GM10248 (cell line): ENCODE data around the gene CDC42BPG.

Experiments used
- CTCF ChIA-PET: fragments of 300-600 bp; sonication (Branson Sonifier 250); formaldehyde crosslinking; extraction: SDS; loops from one replicate; lab custom pipeline; 2021; ENCODE audit warnings: antibody characterized with exemption; lab: Yijun Ruan, JAX
- POLR2A ChIA-PET: fragments of 350-650 bp; sonication (Branson Sonifier 250); formaldehyde crosslinking; extraction: SDS; loops from one replicate; lab custom pipeline; 2020; ENCODE audit warnings: antibody characterized with exemption; lab: Yijun Ruan, JAX
- DNase-seq: peaks from one replicate; pipeline ENCODE4 v3.0.0; 2012; ENCODE audit errors: extremely low spot score
- CTCF ChIP-seq: IDR thresholded peaks from 2 replicates; pipeline ENCODE4 v1.5.1; 2012; ENCODE audit warnings: mild to moderate bottlenecking, low read depth; ENCODE audit errors: extremely low read depth, missing control alignments, control extremely low read depth

The CDC42BPG gene

GRCh38 chr11:64887234-64887756 is 42.8 kb upstream of the CDC42BPG start:
- POLR2A ChIA-PET, result interaction anchor here (0.6 to 1.2 kb wide), 2 partner anchors 10 to 39 kb away, joined by 3 to 17 read pairs; partner anchors contain the start of gene EHD1
- CTCF ChIA-PET, result interaction anchor here (0.7 to 31.5 kb wide), 12 partner anchors 9 to 104 kb away, joined by 3 to 1137 read pairs (median 4); partner anchors contain the start of genes CDC42BPG and EHD1
- TF ChIP-seq CTCF, result no peak
- DNase-seq, result no peak

- TF ChIP-seq CTCF, result no peak
- no peak for DNase-seq
- CTCF ChIA-PET, result interaction anchor here (1.1 to 31.5 kb wide), 3 partner anchors 8 to 31 kb away, joined by 9 to 1137 read pairs (median 152); partner anchors contain the start of genes CDC42BPG and EHD1
Measured at GRCh38 chr11:64885367-64886286, 41.2 kb upstream of the CDC42BPG start.

GRCh38 chr11:64884019-64884418 is 39.6 kb upstream of the CDC42BPG start:
- DNase-seq, result no peak
- POLR2A ChIA-PET, result no interaction called here
- no peak for TF ChIP-seq CTCF
- CTCF ChIA-PET, result interaction anchor here (12.5 to 31.5 kb wide), 2 partner anchors 7 to 29 kb away, joined by 152 to 1137 read pairs; partner anchors contain the start of gene CDC42BPG

More at GRCh38 chr11:64885367-64886286, 41.2 kb upstream of the CDC42BPG start:
- POLR2A ChIA-PET, result no interaction called here

GRCh38 chr11:64883575-64883974 is 39.1 kb upstream of the CDC42BPG start:
- TF ChIP-seq CTCF, result no peak
- CTCF ChIA-PET, result interaction anchor here (12.5 to 31.5 kb wide), 2 partner anchors 7 to 29 kb away, joined by 152 to 1137 read pairs; partner anchors contain the start of gene CDC42BPG
- DNase-seq, result no peak
- POLR2A ChIA-PET, result no interaction called here

GRCh38 chr11:64882243-64882642 is 37.8 kb upstream of the CDC42BPG start:
- POLR2A ChIA-PET, result interaction anchor here (0.6 kb wide), 1 partner anchor 9 kb away, joined by 3 read pairs; no protein-coding TSS in a partner anchor
- TF ChIP-seq CTCF, result no peak

GRCh38 chr11:64881476-64881875 is 37.0 kb upstream of the CDC42BPG start:
- no peak for DNase-seq

More at GRCh38 chr11:64882243-64882642, 37.8 kb upstream of the CDC42BPG start:
- CTCF ChIA-PET, result interaction anchor here (12.5 to 31.5 kb wide), 2 partner anchors 8 to 28 kb away, joined by 152 to 1137 read pairs; partner anchors contain the start of gene CDC42BPG
- no peak for DNase-seq

More at GRCh38 chr11:64881476-64881875, 37.0 kb upstream of the CDC42BPG start:
- ChIA-PET POLR2A (no interaction called here), CTCF (interaction anchor here (12.5 to 31.5 kb wide), 2 partner anchors 9 to 27 kb away, joined by 152 to 1137 read pairs; partner anchors contain the start of gene CDC42BPG)
- no peak for TF ChIP-seq CTCF
